Mesenchymal stem cell (in vitro differentiated cells and primary cell): ENCODE measurements around the gene C16orf74.

Source experiments
- DNase-seq: peaks from one replicate; pipeline ENCODE4 v3.0.0-alpha.2; 2013
- H2AFZ ChIP-seq: one replicate; pipeline ENCODE4 v1.6.1; 2013; ENCODE audit warnings: low read depth, mild to moderate bottlenecking, control low read depth, inconsistent platforms, low read length, moderate library complexity
- H2AK5ac ChIP-seq: 2 replicates; pipeline ENCODE4 v1.6.1; 2013; ENCODE audit warnings: low read length, moderate library complexity, mild to moderate bottlenecking, inconsistent platforms; ENCODE audit not compliant: severe bottlenecking
- H2BK120ac ChIP-seq: one replicate; pipeline ENCODE4 v1.6.1; 2013; ENCODE audit warnings: low read depth, mild to moderate bottlenecking, inconsistent platforms, low read length, moderate library complexity
- H2BK12ac ChIP-seq, 2 experiments: one replicate each; pipeline ENCODE4 v1.6.1; 2013; ENCODE audit warnings: inconsistent platforms in 2 of 2, low read length in 2 of 2, mild to moderate bottlenecking in 2 of 2, moderate library complexity in 2 of 2, control low read depth in 1 of 2
- H2BK15ac ChIP-seq: one replicate; pipeline ENCODE4 v1.6.1; 2013; ENCODE audit warnings: mild to moderate bottlenecking, low read depth, inconsistent platforms; ENCODE audit not compliant: poor library complexity, severe bottlenecking
- H2BK5ac ChIP-seq: 2 replicates; pipeline ENCODE4 v1.6.1; 2013; ENCODE audit warnings: low read depth, mild to moderate bottlenecking, low read length, control low read depth, inconsistent platforms; ENCODE audit not compliant: poor library complexity, severe bottlenecking
- H3K14ac ChIP-seq, 2 experiments: one replicate each; pipeline ENCODE4 v1.6.1; 2013; ENCODE audit warnings: inconsistent platforms in 2 of 2, low read length in 2 of 2, control low read depth in 1 of 2, mild to moderate bottlenecking in 1 of 2, moderate library complexity in 1 of 2
- H3K18ac ChIP-seq, 2 experiments: one replicate each; pipeline ENCODE4 v1.6.1; 2013; ENCODE audit warnings: inconsistent platforms in 2 of 2, low read length in 2 of 2, control low read depth in 1 of 2, low read depth in 1 of 2, mild to moderate bottlenecking in 1 of 2
- H3K23ac ChIP-seq, 2 experiments: one replicate each; pipeline ENCODE4 v1.6.1; 2013; ENCODE audit warnings: inconsistent platforms in 2 of 2, low read length in 2 of 2, mild to moderate bottlenecking in 2 of 2, moderate library complexity in 2 of 2, control low read depth in 1 of 2
- H3K27ac ChIP-seq: 2 replicates; pipeline ENCODE4 v1.5.1; 2013; ENCODE audit warnings: mild to moderate bottlenecking, moderate library complexity, low read length, control low read depth, inconsistent platforms; ENCODE audit not compliant: poor library complexity, severe bottlenecking
- H3K27me3 ChIP-seq, 2 experiments: 2 replicates each; pipeline versions ENCODE4 v1.6.1 to v1.7.0; 2013; ENCODE audit warnings: low read length in 2 of 2, mild to moderate bottlenecking in 2 of 2, moderate library complexity in 2 of 2, control low read depth in 1 of 2, inconsistent platforms in 1 of 2; ENCODE audit not compliant: control insufficient read depth in 1 of 2, insufficient read depth in 1 of 2
- H3K36me3 ChIP-seq, 2 experiments: 2 replicates each; pipeline versions ENCODE4 v1.6.1 to v1.7.0; 2013; ENCODE audit warnings: low read length in 2 of 2, control low read depth in 1 of 2, inconsistent platforms in 1 of 2, low read depth in 1 of 2, mild to moderate bottlenecking in 1 of 2; ENCODE audit not compliant: insufficient read depth in 2 of 2, control insufficient read depth in 1 of 2
- H3K4ac ChIP-seq, 2 experiments: one replicate each; pipeline ENCODE4 v1.6.1; 2013; ENCODE audit warnings: inconsistent platforms in 2 of 2, low read length in 2 of 2, mild to moderate bottlenecking in 2 of 2, moderate library complexity in 2 of 2, control low read depth in 1 of 2, low read depth in 1 of 2
- H3K4me1 ChIP-seq: 2 replicates; pipeline ENCODE4 v1.6.1; 2013; ENCODE audit warnings: low read depth, low read length, control low read depth; ENCODE audit not compliant: control insufficient read depth, insufficient read depth
- H3K4me2 ChIP-seq: 2 replicates; pipeline ENCODE4 v1.6.1; 2013; ENCODE audit warnings: low read length, mild to moderate bottlenecking, inconsistent platforms; ENCODE audit not compliant: poor library complexity, severe bottlenecking
- H3K4me3 ChIP-seq, 2 experiments: 2 replicates each; pipeline versions ENCODE4 v1.5.1 to v1.7.0; 2013; ENCODE audit warnings: low read length in 2 of 2, mild to moderate bottlenecking in 2 of 2, control low read depth in 1 of 2, low read depth in 1 of 2; ENCODE audit not compliant: insufficient read depth in 1 of 2
- H3K79me1 ChIP-seq: replicated peaks from 2 replicates; pipeline ENCODE4 v1.6.1; 2013; ENCODE audit warnings: mild to moderate bottlenecking, control low read depth, low read length, inconsistent platforms; ENCODE audit not compliant: poor library complexity, severe bottlenecking
- H3K9ac ChIP-seq: 2 replicates; pipeline ENCODE4 v1.7.0; 2013; ENCODE audit warnings: mild to moderate bottlenecking, low read length, moderate library complexity
- H3K9me3 ChIP-seq: 2 replicates; pipeline ENCODE4 v1.7.0; 2013; ENCODE audit warnings: mild to moderate bottlenecking, low read length; ENCODE audit not compliant: control insufficient read depth
- H4K8ac ChIP-seq: one replicate; pipeline ENCODE4 v1.6.1; 2013; ENCODE audit warnings: inconsistent platforms, mild to moderate bottlenecking, low read length, moderate library complexity
- H4K91ac ChIP-seq: one replicate; pipeline ENCODE4 v1.6.1; 2013; ENCODE audit warnings: mild to moderate bottlenecking, low read length, inconsistent platforms
- WGBS: methylation state at CpG from one replicate; pipeline ENCODE4 v1.1.7; 2013; ENCODE audit warnings: mixed read lengths; 5-methylcytosine and 5-hydroxymethylcytosine counted together

C16orf74 gene

DNA sequence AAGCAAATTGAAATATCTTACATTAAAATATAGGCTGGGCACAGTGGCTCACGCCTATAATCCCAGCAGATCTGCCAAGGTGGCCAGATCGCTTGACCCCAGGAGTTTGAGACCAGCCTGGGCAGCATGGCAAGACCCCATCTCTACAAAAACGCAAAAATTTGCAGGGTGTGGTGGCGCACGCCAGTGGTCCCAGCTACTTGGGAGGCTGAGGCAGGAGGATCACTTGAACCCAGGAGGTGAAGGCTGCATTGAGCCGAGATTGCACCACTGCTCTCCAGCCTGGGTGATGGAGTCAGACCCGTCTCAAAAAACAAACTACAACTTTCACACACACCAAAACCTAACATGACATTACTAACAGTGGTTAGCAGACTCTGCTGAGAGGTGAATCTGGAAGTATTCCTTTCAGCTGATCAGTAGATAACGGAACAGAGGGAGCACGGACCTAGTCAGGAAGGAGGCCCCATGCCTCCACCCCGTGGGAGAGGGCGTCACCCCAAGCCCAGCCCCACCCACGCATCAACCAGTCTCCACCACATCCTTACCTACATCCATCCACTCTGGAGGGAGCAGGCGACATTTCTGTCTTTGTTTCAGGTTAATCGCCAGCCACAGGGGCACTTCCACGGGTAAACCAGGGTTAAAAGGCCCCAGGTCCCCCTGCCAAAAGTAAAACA, 63.8 kb downstream of the C16orf74 start:
- Histone ChIP-seq H3K79me1 (peaks cover 11% of the 10 kb centered on the region), H3K4me2 (no peak overlapping the region), H3K4me3 (no peak overlapping the region), H3K18ac (no peak overlapping the region), H3K36me3 (peaks cover 0 to 4% of the 10 kb centered on the region in 2 experiments), H3K23ac (no peak overlapping the region), H2BK12ac (no peak overlapping the region), H3K4ac (no peak overlapping the region), H4K91ac (no peak overlapping the region), H3K27ac (no peak overlapping the region), H2BK120ac (no peak overlapping the region), H2BK5ac (no peak overlapping the region), H3K9ac (no peak overlapping the region), H2AK5ac (no peak overlapping the region), H3K14ac (no peak overlapping the region), H3K4me1 (peaks cover 9% of the 10 kb centered on the region), H2AFZ (no peak overlapping the region), H4K8ac (no peak overlapping the region), H2BK15ac (no peak overlapping the region), H3K9me3 (no peaks in the 10 kb centered on the region), H3K27me3 (peaks cover 15 to 25% of the 10 kb centered on the region in 2 experiments)
- no peak for DNase-seq
- WGBS = 91% methylated on average over 13 of the region's 15 CpGs

DNA sequence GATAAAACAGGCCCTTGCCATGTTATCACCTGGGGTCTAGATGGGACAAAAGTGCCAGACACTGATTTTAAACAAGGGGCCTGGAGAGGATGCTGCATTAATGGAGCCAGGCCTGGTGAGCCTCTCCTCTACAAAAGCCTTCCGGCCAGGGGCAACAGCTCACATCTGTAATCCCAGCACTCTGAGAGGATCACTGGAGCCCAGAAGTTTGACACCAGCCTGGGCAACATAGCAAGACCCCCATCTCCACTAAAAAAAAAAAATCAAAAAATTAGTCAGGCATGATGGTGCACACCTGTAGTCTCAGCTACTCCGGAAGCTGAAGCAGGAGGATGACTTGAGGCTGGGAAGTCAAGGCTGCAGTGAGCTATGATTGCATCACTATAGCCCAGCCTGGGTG, 65.6 kb downstream of the C16orf74 start:
- Histone ChIP-seq H2AK5ac (no peak overlapping the region), H3K9me3 (no peaks in the 10 kb centered on the region), H2BK12ac (no peak overlapping the region), H4K8ac (no peak overlapping the region), H3K4me1 (peaks cover 9% of the 10 kb centered on the region), H3K4ac (no peak overlapping the region), H3K79me1 (peaks cover 11% of the 10 kb centered on the region), H3K27me3 (peaks cover 7 to 10% of the 10 kb centered on the region in 2 experiments), H3K4me3 (no peak overlapping the region), H3K23ac (no peak overlapping the region), H3K9ac (no peak overlapping the region), H2BK120ac (no peak overlapping the region), H3K36me3 (peaks cover 10 to 12% of the 10 kb centered on the region in 2 experiments), H4K91ac (no peak overlapping the region), H2AFZ (no peak overlapping the region), H3K4me2 (no peak overlapping the region), H2BK5ac (no peak overlapping the region), H2BK15ac (no peak overlapping the region), H3K18ac (no peak overlapping the region), H3K27ac (no peak overlapping the region), H3K14ac (no peak overlapping the region)
- 94% methylated on average over 2 of the region's 2 CpGs for WGBS
- DNase-seq = no peak

DNA sequence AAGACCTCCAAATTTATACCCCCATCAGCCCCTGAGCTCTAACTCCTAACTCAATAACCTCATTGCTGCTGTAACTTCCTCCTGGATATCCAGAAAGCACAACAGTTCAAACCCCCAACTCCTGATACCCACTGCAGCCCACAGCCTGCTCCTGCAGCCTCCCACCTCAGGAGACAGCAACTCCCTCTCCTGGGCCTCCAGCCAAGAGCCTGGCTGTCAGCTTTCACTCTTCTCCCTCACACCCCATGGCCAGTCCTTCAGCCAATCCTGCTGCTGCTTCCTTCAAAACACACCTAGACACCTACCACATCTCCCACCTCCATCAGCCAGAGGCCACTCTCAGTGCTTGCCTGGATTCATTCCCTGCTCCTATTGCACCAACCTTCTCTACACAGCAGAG, 67.5 kb downstream of the C16orf74 start:
- Histone ChIP-seq H3K4me3 (no peak overlapping the region), H3K9ac (no peak overlapping the region), H2BK12ac (no peak overlapping the region), H3K4me1 (peaks cover 3% of the 10 kb centered on the region), H4K91ac (no peak overlapping the region), H3K9me3 (no peaks in the 10 kb centered on the region), H2AFZ (no peak overlapping the region), H3K36me3 (peaks cover 17 to 28% of the 10 kb centered on the region in 2 experiments), H3K27ac (no peak overlapping the region), H3K23ac (no peak overlapping the region), H4K8ac (no peak overlapping the region), H3K18ac (no peak overlapping the region), H2AK5ac (no peak overlapping the region), H2BK5ac (no peak overlapping the region), H2BK15ac (no peak overlapping the region), H3K4me2 (no peak overlapping the region), H3K4ac (no peak overlapping the region), H2BK120ac (no peak overlapping the region), H3K79me1 (peaks cover 12% of the 10 kb centered on the region), H3K27me3 (no peaks in the 10 kb centered on the region), H3K14ac (no peak overlapping the region)
- DNase-seq = no peak

DNA sequence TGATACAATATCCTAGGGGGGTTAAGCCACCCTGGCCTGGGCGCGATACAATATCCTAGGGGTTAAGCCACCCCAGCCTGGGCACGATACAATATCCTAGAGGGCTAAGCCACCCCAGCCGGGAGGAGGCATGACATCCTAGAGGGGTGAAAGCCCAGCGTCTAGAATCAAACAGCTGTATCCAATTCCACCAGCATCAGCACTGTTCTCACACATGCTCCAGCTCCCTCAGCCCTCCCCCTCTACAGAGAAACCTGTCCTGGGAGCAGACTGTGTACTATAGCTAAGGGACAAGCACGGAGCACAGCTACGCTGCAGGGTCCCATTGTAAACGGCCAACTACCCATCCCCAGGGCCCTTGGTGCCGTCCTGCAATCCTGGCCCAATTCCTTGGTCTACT, 68.4 kb downstream of the C16orf74 start:
- no peak overlapping the region for H3K14ac ChIP-seq
- H2AK5ac ChIP-seq = no peak overlapping the region
- no peak overlapping the region for H4K91ac ChIP-seq
- no peak for DNase-seq
- H3K18ac ChIP-seq = no peak overlapping the region
- H3K23ac ChIP-seq = no peak overlapping the region
- peaks cover 9% of the 10 kb centered on the region for H3K79me1 ChIP-seq
- H3K27me3 ChIP-seq = no peaks in the 10 kb centered on the region
- 93% methylated on average over 9 of the region's 9 CpGs for WGBS
- H3K4ac ChIP-seq = no peak overlapping the region
- H3K4me2 ChIP-seq = no peak overlapping the region
- no peak overlapping the region for H3K9ac ChIP-seq
- no peak overlapping the region for H2AFZ ChIP-seq
- no peak overlapping the region for H3K4me3 ChIP-seq
- H3K36me3 ChIP-seq = peaks cover 23 to 36% of the 10 kb centered on the region in 2 experiments
- H4K8ac ChIP-seq = no peak overlapping the region
- H2BK5ac ChIP-seq = no peak overlapping the region
- no peak overlapping the region for H3K27ac ChIP-seq
- no peak overlapping the region for H2BK12ac ChIP-seq
- H2BK120ac ChIP-seq = no peak overlapping the region
- H3K4me1 ChIP-seq = no peaks in the 10 kb centered on the region
- no peak overlapping the region for H2BK15ac ChIP-seq
- no peaks in the 10 kb centered on the region for H3K9me3 ChIP-seq
